GM19438 (cell line): ENCODE results near the gene TSEN2.
"Not testable (repeated sequence)": the region's sequence is repeated elsewhere in the genome, so short reads cannot be mapped to it uniquely, and the experiment has no call there.

Source experiments
- ATAC-seq: cut with Tn5 transposase; IDR thresholded peaks from one replicate; pipeline ENCODE4 v1.9.1; 2021; ENCODE audit warnings: low read depth; ENCODE audit not compliant: unreplicated experiment

TSEN2 gene

DNA sequence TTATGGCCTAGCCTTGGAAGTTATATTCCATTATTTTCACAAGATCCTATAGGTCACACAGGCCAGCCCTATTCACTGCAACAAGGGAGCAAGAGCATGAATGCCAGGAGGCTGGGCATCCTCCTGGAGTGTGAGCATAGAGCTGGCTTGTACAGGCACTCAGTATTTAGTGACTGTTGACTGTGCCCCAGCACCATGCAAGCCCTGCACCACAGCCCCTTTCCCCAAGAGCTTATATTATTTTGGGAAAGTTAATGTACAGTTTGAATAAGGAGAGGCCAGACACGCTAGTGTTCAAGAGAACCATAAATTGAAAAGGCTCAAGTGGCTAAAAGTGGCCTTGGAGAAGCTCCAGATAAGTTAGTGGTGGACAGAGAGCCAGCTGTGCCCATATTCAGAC, 32.3 kb upstream of the TSEN2 start:
- ATAC-seq: no peak

DNA sequence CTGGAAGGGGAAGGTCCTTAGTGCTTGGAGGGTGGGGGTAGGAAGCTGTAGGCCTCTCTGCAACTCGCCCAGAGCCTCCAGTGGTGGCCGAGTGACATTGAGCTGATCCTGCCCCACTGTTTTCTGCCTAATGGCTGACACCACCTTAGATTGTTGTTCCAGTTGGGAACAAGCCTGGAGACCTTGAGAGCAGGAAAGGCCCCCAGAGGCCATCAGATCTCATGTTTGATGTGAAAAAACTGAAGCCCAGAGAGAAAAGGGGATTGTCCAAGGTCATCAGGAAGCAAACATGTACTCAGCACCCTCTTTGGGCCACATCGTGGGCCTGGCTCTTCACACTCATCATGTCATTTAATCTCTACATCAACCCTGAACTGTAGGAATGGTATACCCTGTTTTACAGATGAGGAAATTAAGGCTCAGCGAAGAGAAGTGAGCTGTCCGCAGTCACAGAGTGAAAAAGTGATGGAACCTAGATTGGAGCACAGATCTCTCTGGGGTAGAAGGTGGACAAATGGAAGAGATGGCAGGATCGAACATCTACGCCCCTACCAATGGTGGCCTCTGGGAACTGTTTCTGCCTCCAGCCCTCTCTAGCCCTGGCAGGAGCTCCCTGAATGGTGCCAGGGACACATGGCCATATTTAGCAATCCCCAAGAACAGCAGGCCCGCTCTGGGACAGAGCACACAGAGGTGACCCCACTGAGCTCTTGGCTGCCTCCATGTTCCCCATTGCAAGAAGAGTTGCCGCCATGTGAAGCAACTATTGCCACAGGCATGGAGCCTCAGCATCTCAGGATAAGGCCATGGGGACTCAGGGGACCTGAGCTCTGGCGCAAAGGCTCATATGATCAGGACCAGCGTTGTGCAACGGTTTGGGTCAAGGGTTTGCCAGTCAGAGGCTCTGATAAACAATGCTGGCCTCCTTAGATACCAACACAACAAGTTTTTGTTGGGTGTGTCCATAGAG, 31.6 kb upstream of the TSEN2 start:
- ATAC-seq: no peak

DNA sequence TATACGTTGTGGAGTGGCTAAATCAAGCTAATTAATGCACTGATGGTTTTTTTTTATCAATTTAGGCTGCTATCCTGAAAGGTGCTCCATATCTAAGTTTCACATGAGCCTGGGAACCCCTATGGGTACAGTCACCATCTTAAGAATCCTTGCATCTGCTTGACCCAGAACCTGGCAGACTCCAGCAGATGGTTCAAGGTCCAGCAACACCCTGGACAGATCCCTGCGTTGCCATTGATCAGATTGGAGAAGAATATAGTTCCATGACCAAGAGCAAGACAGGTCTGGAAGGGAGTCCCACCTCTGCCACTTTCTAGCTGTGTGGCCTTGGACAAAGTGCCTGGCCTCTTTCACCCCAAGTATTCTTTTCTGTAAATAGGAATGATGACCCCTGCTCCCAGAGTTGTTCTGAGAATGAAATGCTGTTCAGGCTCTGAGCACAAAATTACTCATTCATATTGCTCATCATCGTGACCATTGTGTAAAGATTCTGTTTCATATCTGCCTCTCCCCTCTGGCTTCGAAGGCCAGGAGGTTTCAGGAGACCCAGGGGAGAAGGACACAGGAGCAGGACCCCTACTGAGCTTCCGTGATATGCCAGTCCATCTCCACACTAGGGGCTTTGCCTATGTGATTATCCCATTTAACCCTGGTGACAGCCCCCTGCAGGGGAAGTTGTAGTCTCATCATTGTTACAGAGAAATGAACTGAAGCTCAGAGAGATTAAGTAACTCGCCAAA, 30.0 kb upstream of the TSEN2 start:
- no peak for ATAC-seq

DNA sequence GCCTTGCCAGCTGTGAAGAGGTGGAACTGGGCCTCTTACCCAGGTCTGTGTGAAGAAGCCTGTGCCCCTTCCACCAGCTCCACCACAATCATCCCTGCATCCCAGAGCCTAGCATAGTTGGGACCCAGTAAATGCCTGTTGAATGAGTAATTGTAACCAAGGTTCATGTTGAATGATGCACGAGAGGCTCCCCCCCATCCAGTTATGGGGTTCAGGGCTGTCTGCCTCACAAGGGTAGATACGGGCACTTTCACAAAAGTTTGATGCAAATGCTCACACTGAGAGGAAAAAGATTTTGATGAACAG, 29.5 kb upstream of the TSEN2 start:
- ATAC-seq: no peak

DNA sequence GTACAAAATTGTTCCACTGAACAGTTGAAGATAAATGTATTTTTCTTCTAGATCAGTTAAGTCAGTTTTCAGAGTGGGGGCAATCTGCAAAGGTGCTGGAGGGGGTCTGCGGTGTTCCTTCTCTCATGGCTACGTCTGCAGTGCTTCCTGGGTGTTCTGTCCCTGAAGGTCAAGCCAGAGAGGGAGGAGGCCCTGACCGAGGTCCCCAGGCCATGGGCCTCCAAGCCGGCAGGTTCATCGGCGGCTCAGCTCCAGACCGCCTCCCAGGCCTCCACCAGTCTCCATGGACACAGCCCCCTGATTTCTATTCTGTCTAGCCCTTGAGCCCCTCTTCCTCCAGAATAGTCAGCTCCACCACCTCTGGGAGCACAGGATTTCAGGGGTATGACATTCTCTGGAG, 28.5 kb upstream of the TSEN2 start:
- ATAC-seq: no peak

DNA sequence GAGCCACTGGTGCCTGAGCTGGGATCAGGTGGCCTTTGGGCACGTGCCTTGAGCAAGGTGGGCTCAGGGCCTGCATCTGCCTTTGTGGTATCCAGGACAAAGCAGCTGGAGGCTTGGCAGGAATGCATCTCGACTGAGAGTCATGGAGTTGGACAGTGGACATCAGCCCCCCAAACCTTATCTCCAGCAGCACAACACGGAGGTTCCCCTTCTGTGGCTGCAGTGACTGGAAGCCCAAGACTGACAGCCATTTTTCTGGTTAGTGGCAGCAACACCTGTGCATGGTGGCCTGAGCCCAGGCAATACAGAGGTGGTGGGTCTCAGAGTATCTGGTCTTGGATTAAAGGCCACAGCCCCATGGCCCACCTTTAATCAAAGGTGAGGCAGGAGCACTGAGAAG, 27.8 kb upstream of the TSEN2 start:
- ATAC-seq: no peak

DNA sequence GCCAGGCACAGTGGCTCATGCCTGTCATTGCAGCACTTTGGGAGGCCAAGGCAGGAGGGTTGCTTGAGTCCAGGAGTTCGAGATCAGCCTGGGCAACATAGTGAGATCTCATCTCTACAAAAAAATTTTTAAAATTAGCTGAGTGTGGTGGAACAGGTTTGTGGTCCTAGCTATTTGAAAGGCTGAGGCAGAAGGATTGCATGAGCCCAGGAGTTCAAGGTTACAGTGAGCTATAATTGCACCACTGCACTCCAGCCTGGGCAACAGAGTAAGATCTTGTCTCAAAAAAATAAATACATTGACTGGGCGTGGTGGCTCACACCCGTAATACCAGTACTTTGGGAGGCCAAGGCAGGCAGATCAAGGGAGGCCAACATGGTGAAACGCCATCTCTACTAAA, 26.9 kb upstream of the TSEN2 start:
- ATAC-seq: not testable (repeated sequence)

DNA sequence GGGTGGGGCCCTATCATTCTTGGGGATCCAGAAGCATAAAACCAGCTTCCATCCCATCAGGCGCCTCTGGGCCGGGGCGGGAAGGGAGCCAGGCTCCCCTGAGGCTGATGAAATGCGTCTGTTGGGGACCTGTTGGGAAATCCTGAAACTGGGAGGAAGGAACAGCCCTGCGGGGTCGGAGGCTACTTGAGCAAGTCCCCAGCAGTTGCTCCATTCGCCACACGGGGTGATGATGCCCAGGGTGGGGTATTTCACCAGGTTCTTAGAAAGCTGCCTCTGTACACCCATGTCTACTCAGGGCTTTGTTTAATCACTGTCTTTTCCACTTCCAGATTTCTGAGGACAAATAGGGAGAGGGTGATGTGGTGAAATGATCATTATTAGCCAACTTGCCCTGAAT, 25.4 kb upstream of the TSEN2 start:
- no peak for ATAC-seq

DNA sequence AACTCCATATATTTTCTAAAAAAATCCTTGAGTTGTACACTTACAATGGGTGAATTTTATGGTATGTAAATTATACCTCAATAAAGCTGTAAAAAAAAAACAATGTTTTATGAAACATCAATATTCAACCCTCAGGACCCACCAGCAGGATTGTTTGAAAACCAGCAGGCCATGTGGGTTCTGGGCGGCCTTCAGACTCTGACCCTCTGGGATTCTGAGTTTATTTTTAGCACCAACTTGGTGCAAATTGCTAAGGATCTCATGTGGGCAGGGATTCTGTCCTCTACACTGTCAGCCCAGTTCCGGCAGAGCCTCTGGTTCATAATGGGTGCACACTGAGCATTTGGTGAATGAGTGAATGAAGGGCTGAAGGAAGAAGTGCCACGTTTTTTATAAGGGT, 24.2 kb upstream of the TSEN2 start:
- ATAC-seq: no peak

DNA sequence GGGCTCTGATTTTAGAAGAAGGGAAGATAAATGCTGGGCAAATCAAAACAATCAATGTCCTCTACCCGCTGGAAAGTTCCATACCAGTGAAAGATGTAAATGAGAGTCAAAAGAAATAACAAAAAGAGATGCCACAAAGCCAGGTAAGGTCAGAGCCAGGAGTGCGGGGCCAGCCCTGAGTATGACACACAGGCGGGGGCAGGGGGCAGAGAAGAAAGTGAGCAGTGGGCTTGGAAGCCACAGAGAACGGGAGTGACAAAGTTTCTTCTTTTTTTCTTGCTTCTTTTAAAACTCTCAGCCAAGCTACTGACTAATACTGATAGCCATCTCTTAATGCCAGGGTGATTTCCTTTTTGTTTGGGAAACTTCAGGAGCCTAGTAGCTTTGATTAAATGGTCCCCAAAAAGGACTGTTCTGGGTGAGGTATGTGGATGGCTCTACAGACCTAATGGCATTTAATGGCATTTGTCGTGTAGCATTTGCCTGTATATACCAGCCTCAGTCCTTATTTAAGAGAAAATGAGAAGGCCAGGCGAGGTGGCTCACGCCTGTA, 23.1 kb upstream of the TSEN2 start:
- no peak for ATAC-seq

DNA sequence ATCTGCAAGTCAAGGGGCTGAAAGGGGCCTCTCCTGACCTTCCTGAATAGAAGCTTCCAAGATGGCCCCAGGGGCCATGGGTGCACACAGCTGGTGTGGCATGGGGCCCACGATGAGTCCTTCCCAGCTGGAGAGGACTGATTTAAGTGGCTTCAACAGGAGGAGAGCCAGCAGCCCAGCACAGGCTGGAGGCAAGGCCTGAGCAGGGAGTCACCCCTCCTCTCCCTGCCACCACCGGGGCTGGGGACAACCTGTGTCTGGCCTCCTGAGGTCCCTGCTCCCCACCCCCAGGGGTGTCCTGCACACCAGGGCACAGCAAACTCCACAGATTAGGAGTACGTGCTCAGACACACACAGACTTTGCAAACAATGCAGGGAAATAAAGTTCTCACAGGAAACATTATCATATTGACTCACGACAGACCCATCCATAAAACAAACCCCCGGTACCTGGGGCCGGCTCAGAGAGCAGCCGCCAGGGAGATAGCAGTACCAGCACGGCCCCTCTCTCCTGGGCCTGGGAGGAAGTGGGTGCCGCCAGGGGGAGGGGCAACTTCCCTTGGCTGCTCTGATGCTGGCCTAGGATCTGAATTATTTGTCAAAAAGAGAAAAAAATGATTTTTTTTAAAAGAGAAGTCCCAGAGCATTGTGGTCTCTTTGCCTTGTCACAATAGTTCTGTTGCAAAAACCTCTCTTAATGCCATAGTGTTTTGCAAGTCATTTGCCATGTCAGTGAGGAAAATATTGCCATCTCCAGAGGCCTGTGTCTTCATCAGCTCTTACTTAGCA, 21.9 kb upstream of the TSEN2 start:
- ATAC-seq: no peak

DNA sequence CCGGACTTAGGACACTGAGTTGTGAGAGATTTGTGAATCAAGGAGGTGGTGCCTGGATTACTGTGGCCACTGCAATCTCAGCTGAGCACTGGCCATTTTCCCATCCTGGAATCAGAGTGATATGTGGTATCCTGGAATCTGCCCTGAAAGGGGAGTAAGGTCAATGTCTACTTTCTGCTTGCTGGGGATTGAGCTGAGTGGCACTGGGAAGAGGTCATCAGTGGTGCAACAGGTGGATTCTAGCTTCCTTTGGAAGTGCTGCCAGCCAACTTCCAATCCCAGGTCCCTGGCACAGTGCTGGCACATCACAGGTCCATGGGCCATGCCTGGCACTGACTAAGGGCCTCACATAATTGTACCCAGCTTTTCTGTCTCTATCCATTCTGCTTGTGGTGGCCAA, 20.6 kb upstream of the TSEN2 start:
- ATAC-seq: no peak

DNA sequence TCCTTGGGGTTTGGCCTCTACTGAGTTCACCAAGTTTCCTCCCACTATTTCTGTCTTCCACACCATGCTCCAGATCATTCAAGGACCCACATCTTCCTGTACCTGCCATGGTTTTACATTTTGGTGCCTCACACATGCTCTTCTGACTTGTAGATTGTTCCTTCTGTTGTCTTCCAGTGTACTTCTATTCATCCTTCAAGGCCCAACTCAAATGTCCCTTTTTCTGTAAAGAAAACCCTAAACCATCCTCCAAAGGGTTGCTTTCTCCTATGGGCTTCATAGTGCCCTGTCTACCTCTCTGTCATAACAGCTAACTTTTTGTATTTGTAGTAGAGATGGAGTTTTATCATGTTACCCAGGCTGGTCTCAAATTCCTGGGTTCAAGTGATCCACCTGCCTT, 20.1 kb upstream of the TSEN2 start:
- ATAC-seq: no peak

DNA sequence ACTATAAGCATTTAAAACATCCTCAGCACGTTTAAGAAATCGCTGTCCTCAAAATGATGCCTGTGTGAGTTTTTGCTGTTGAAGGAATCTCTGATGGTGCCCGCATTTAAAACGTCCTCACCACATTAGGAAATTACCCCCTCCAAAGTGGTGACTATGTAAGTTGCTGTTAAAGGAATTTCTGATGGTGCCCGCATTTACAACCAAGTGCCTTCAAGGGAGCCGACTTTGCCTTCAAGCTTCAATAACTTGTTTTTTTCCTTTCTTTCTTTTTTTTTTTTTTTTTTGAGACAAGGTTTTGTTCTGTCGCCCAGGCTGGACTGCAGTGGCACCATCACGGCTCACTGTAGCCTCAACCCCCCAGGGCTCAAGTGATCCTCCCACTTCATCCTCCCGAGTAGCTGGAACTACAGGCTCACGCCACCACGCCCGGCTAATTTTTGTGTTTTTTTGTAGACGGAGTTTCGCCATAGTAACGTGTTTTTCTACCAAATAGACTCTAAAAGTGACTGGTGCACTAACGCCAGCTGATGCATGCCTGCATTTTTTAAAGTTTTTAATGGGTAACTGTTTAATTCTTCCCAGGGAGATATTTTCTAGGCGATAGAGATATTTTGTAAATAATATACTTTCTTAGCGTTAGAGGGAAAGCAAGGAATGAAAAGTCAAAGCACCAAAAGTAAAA, 19.0 kb upstream of the TSEN2 start:
- no peak for ATAC-seq

DNA sequence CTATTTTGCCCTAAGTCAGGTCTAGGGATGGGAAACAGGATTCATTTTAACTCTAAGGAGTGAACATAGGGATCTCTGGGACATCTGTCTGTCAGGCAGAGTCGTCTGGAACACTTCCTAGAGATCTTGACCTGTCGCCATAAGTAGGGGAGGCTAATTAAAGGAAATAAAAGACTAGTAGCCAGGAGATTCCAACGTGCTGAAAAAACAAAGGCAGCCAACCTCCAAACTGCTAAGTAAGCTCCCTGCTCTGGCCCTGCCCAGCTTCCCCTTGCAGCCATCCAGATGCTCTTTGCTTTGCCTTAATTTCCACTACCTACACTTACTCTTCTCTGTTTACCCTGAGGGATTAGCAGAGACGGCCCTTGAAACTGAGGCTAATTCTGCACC, 18.4 kb upstream of the TSEN2 start:
- no peak for ATAC-seq

DNA sequence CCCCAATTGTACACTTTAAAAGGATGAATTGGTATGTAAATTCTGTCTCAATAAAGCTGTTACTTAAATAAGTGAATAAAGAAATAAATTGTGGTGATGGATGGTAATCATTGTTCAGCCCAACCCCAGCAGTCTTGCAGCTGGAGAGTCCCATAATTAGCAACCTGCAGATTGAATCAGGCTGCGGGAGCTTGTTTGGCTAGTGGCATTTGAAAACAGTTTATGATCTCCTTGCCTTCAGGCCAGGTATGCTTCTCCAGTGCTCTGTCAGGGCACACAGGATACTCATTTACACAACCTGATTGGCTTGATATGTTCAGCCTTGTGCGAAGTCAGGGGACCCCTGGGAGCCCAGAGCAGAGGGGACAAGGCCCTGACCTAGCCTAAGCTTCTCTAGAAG, 16.5 kb upstream of the TSEN2 start:
- no peak for ATAC-seq

DNA sequence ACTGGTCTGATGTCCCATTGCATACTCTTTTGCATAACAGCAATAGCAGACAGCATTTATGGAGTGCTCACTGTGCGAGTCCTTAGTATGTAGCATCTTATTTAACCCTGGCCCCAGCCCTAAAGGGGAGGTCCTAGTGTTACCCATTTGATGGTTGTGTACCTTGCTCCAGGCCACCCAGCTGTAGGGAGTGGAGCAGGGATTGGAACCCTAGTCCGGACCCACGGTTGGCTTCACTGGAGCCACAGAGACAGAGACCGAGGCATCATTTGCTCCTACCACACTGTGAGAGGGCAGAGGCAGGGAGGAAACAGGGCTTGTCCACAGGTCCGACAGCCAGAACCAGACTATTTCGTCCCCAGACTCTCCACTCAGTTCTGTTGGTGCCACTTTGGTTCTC, 16.0 kb upstream of the TSEN2 start:
- no peak for ATAC-seq

DNA sequence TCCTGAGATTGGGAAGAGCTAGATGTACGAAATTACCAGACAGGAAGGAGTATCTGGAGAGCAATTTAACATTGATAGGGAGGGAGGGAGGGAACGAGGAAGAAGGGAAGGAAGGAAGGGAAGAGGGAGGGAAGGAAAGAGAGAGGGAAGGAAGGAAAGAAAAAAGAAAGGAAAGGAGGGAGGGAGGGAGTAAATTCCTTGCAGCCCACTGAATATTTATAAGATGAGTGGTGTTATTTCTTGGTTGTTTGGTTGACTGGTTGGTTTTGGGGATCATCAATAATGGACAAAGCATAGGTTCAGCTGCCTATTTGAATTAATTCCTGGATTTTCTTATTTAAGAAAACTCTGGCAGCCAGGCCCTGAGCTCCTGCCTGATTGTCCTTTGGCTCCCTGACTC, 15.5 kb upstream of the TSEN2 start:
- ATAC-seq: no peak

DNA sequence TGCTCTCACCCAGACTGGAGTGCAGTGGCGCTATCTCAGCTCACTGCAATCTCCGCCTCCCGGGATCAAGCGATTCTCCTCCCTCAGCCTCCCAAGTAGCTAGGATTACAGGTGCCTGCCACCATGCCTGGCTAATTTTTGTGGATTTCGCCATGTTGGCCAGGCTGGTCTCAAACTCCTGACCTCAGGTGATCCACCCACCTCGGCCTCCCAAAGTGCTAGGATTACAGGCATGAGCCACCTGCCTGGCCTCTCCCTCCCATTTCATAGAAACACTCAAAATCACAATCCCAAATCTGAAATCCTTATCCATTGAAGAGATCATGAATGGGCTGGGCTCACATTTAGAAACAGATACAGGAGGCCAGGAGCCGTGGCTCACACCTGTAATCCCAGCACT, 15.1 kb upstream of the TSEN2 start:
- ATAC-seq: not testable (repeated sequence)

DNA sequence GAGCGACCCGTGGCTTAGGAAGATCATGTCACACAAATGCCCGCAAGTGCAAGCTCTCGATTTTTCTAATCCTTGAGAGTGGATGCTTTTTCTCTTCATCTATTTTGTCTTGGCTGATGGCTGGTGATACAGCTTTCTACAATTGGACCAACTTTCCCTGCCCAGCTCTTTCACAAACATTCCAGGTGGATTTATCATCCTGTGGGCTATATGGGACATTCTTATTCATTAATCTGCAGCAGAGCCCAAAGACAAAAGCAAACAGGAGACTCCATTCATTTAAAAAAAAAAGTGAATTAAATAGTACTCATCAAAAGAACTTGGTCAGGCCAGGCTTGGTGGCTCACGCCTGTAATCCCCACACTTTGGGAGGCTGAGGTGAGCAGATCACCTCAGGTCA, 14.2 kb upstream of the TSEN2 start:
- no peak for ATAC-seq
